ENCODE measurements around the gene RAB3GAP2. TPM values are rescaled to one million over a fixed set of nuclear protein-coding genes. Genes with fewer than 3 reads are reported as not detected.

Gene RAB3GAP2, protein sequence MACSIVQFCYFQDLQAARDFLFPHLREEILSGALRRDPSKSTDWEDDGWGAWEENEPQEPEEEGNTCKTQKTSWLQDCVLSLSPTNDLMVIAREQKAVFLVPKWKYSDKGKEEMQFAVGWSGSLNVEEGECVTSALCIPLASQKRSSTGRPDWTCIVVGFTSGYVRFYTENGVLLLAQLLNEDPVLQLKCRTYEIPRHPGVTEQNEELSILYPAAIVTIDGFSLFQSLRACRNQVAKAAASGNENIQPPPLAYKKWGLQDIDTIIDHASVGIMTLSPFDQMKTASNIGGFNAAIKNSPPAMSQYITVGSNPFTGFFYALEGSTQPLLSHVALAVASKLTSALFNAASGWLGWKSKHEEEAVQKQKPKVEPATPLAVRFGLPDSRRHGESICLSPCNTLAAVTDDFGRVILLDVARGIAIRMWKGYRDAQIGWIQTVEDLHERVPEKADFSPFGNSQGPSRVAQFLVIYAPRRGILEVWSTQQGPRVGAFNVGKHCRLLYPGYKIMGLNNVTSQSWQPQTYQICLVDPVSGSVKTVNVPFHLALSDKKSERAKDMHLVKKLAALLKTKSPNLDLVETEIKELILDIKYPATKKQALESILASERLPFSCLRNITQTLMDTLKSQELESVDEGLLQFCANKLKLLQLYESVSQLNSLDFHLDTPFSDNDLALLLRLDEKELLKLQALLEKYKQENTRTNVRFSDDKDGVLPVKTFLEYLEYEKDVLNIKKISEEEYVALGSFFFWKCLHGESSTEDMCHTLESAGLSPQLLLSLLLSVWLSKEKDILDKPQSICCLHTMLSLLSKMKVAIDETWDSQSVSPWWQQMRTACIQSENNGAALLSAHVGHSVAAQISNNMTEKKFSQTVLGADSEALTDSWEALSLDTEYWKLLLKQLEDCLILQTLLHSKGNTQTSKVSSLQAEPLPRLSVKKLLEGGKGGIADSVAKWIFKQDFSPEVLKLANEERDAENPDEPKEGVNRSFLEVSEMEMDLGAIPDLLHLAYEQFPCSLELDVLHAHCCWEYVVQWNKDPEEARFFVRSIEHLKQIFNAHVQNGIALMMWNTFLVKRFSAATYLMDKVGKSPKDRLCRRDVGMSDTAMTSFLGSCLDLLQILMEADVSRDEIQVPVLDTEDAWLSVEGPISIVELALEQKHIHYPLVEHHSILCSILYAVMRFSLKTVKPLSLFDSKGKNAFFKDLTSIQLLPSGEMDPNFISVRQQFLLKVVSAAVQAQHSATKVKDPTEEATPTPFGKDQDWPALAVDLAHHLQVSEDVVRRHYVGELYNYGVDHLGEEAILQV (N-terminal part only)
- total RNA-seq: 10 to 100 TPM; 30.9 to 43.2 (median 42.3) TPM

DNA sequence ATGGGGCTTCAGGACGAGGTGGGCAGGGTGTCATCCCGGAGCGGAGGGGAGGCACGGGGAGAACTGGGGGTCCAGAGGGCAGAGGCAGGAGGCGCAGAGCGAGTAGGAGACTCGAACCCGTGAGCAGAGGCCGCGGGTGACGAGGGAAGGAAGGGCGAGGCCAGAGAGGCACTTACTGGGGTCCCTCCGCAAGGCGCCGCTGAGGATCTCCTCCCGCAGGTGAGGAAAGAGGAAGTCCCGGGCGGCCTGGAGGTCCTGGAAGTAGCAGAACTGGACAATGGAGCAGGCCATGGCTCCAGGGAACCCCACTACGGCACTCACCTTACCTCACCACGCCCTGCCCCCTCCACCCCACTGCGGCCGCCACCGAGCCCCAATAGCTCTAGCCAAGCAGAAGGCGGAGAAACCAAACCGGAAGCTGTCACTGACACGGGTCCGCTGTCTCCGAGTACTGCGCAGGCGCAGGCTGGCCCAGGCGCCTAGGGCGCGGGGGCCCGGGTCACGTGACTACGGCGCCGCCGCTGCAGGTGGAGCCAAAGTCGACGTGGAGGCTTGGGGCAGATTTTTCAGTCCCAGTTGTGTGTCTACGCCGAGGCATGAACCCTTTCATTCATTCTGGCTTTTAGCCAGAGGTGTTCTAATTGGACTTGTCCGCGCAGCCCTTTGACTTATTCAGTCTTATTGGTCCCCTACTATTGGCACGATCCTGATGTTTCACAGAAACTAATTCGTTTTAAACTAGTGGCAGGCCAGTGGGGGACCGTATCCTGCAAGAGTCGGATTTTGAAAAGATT, at the start of gene RAB3GAP2:
Gene RAB3GAP2 (minus strand): TSS at position 407 of the 794 bp plus-strand sequence. CDS start 116 bp downstream, at position 291.
- TF ChIP-seq CTCF (IDR thresholded peaks at IDR 0.05) (no peak), POLR2A (IDR thresholded peaks at IDR 0.05) (peak; percentile 59), POLR2AphosphoS5 (IDR thresholded peaks at IDR 0.05) (peak; percentile 66 to 94 (median 69))
- peak within 1 kb of the TSS; percentile 87 to 97 (median 90) for H3K4me3 ChIP-seq
- intact Hi-C loops (cut with DNase I; ENCODE audit: low total_unique reads): no loop called here
- DNase-seq (ENCODE audit: low spot score in 2 of 2): peak; percentile 91 to 94
- H3K27me3 ChIP-seq: no peaks in the 10 kb centered on the region
- no peaks in the 10 kb centered on the region for H3K9me3 ChIP-seq
- peak within 1 kb of the TSS; percentile 95 to 97 for H3K27ac ChIP-seq
- no peaks in the 10 kb centered on the region for H3K36me3 ChIP-seq
- H3K4me1 ChIP-seq: peaks cover 2 to 23% of the 10 kb centered on the region in 2 donors

DNA sequence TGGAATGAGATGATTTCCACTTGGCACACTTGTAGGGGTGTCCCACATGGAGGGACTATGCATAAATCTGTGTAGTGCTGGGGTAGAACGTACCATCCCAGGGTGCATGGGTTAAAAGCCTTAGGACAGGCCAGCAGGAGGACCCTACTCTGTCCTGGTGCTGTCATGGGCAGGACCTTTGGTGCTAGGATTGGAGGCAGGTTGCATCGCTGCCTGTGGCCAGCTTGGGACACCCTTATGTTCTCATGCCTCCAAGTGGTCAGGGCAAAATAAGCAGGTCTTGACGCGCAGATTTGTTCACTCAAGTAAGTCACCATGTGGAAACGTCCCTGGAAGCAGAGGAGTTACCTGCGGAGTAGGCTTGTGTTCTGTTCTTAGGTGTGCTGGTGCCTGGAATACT, 49.5 kb upstream of the RAB3GAP2 start:
- no peaks in the 10 kb centered on the region for H3K36me3 ChIP-seq
- H3K9me3 ChIP-seq: no peaks in the 10 kb centered on the region
- no peak overlapping the region for H3K27ac ChIP-seq
- H3K27me3 ChIP-seq: no peaks in the 10 kb centered on the region
- TF ChIP-seq CTCF (IDR thresholded peaks at IDR 0.05) (no peak), POLR2A (IDR thresholded peaks at IDR 0.05) (no peak), POLR2AphosphoS5 (IDR thresholded peaks at IDR 0.05) (no peak)
- DNase-seq (ENCODE audit: low spot score in 2 of 2): no peak
- intact Hi-C loops (cut with DNase I; ENCODE audit: low total_unique reads): no loop called here
- H3K4me3 ChIP-seq: no peak overlapping the region
- no peaks in the 10 kb centered on the region for H3K4me1 ChIP-seq

DNA sequence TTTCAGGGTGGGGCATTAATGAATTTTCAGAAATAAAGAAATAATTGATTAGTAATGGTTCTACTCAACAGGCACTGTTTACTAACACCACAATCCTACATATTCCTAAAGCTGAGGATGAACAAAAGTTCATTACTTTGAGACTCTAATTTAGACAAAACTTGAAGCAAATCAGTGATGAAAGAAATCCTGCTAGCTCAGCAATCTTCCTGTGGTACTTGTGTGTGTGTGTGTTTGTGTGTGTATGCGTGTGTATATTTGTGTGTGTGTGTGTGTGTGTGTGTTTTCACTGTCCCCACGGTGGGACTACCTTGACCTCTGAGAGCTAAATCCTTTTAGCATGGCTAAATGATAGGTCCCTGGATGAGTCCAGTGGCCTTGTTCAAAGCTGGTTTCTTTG, 48.5 kb upstream of the RAB3GAP2 start:
- H3K4me1 ChIP-seq: no peaks in the 10 kb centered on the region
- H3K9me3 ChIP-seq: no peaks in the 10 kb centered on the region
- intact Hi-C loops (cut with DNase I; ENCODE audit: low total_unique reads): no loop called here
- no peaks in the 10 kb centered on the region for H3K27me3 ChIP-seq
- H3K4me3 ChIP-seq: no peak overlapping the region
- TF ChIP-seq CTCF (IDR thresholded peaks at IDR 0.05): no peak
- no peak for DNase-seq (ENCODE audit: low spot score in 2 of 2)
- no peak overlapping the region for H3K27ac ChIP-seq
- H3K36me3 ChIP-seq: no peaks in the 10 kb centered on the region

DNA sequence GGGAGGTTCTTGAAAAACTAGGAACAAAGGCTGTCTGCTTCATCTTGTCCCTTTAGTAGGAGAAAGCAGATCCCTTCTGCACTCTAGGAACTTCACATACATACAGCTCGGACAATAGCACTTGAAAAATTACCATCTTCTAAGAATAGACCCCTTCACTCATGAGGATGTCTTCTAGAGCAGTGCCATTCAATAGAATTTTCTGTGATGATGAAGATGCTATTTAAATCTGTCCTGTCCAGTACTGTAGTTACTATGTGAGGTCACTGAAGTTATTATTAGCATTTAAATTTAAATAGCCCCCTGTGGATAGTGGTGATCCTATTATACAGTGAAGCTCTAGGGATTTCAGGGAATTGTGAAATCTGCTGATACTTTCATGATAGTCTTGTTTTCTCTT, 46.4 kb upstream of the RAB3GAP2 start:
- no peaks in the 10 kb centered on the region for H3K9me3 ChIP-seq
- TF ChIP-seq POLR2AphosphoS5 (IDR thresholded peaks at IDR 0.05) (no peak), POLR2A (IDR thresholded peaks at IDR 0.05) (no peak), CTCF (IDR thresholded peaks at IDR 0.05) (no peak)
- H3K27ac ChIP-seq: no peak overlapping the region
- intact Hi-C loops (cut with DNase I; ENCODE audit: low total_unique reads): no loop called here
- no peak for DNase-seq (ENCODE audit: low spot score in 2 of 2)
- no peaks in the 10 kb centered on the region for H3K4me1 ChIP-seq
- H3K27me3 ChIP-seq: no peaks in the 10 kb centered on the region
- no peak overlapping the region for H3K4me3 ChIP-seq
- no peaks in the 10 kb centered on the region for H3K36me3 ChIP-seq
